GM11168 (cell line): ENCODE results near the gene SFT2D3.

Experiments used
- in situ Hi-C: fragments of 300-500 bp; cut with MboI; formaldehyde crosslinking; loops from one replicate; pipeline ENCODE4 v1.12.0; 2022; ENCODE audit warnings: low sequenced_read_pairs; ENCODE audit not compliant: unreplicated experiment

The SFT2D3 gene

GRCh38 chr2:127701193-127701650, at the start of gene SFT2D3:
SFT2D3 (plus strand) TSS chr2:127701497; CDS start chr2:127701529, 32 bp downstream.
- in situ Hi-C loops = no loop called here

GRCh38 chr2:127651971-127652550, 49.2 kb upstream of the SFT2D3 start:
- in situ Hi-C loops = no loop called here

GRCh38 chr2:127652786-127653357, 48.4 kb upstream of the SFT2D3 start:
- in situ Hi-C loops = no loop called here

GRCh38 chr2:127653421-127654083, 47.7 kb upstream of the SFT2D3 start:
- in situ Hi-C loops = no loop called here

GRCh38 chr2:127654084-127654837, 47.0 kb upstream of the SFT2D3 start:
- in situ Hi-C loops = no loop called here

GRCh38 chr2:127654838-127655175, 46.5 kb upstream of the SFT2D3 start:
- in situ Hi-C loops = no loop called here

GRCh38 chr2:127655209-127656073, 45.9 kb upstream of the SFT2D3 start:
- in situ Hi-C loops = no loop called here

GRCh38 chr2:127656569-127657231, 44.6 kb upstream of the SFT2D3 start:
- in situ Hi-C loops = no loop called here

GRCh38 chr2:127657232-127657595, 44.1 kb upstream of the SFT2D3 start:
- in situ Hi-C loops = no loop called here

- in situ Hi-C loops = no loop called here
These were observed 43.2 kb upstream of the SFT2D3 start for GRCh38 chr2:127658146-127658545.

- in situ Hi-C loops = no loop called here
These were observed 42.5 kb upstream of the SFT2D3 start for GRCh38 chr2:127658641-127659407.

- in situ Hi-C loops = no loop called here
These were observed 41.6 kb upstream of the SFT2D3 start for GRCh38 chr2:127659408-127660290.

GRCh38 chr2:127660291-127660578, 41.1 kb upstream of the SFT2D3 start:
- in situ Hi-C loops = no loop called here

- in situ Hi-C loops = no loop called here
These were observed 40.1 kb upstream of the SFT2D3 start for GRCh38 chr2:127661072-127661649.

GRCh38 chr2:127661949-127662510, 39.3 kb upstream of the SFT2D3 start:
- in situ Hi-C loops = no loop called here

GRCh38 chr2:127662937-127663565, 38.2 kb upstream of the SFT2D3 start:
- in situ Hi-C loops = no loop called here

- in situ Hi-C loops = no loop called here
These were observed 37.7 kb upstream of the SFT2D3 start for GRCh38 chr2:127663566-127664064.
